ENCODE results near the gene OCA2. TPM values are rescaled to one million over a fixed set of nuclear protein-coding genes. Genes with fewer than 3 reads are reported as not detected.

The OCA2 gene
- total RNA-seq, 4 donors from 2014 or later: 7.0 to 53.1 (median 20.4) TPM

DNA sequence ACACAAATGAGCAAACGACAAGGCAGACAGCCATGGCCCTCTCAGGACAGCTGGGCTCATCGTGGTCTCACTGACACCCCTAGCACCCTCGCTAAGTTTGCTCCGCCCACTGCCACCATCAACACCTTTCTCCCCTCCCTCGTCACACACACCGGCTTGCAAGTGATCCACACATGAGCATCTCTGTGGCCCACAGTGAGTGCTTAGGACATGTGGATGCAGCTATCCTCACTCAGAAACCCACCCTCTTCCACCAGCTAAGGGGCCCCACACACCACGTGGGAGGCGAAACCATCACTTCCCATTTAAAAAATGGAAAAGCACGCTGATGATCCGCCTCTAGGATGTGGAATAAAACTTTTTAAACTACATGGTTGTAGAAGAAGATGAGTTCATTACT, 105.6 kb downstream of the OCA2 start:
- TF ChIP-seq POLR2A (IDR thresholded peaks at IDR 0.05) (no peak), POLR2AphosphoS5 (IDR thresholded peaks at IDR 0.05) (no peak), EP300 (IDR thresholded peaks at IDR 0.05) (no peak)
- TF ChIP-seq, protein P1, sequence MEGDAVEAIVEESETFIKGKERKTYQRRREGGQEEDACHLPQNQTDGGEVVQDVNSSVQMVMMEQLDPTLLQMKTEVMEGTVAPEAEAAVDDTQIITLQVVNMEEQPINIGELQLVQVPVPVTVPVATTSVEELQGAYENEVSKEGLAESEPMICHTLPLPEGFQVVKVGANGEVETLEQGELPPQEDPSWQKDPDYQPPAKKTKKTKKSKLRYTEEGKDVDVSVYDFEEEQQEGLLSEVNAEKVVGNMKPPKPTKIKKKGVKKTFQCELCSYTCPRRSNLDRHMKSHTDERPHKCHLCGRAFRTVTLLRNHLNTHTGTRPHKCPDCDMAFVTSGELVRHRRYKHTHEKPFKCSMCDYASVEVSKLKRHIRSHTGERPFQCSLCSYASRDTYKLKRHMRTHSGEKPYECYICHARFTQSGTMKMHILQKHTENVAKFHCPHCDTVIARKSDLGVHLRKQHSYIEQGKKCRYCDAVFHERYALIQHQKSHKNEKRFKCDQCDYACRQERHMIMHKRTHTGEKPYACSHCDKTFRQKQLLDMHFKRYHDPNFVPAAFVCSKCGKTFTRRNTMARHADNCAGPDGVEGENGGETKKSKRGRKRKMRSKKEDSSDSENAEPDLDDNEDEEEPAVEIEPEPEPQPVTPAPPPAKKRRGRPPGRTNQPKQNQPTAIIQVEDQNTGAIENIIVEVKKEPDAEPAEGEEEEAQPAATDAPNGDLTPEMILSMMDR (IDR thresholded peaks at IDR 0.05): no peak
- no peaks in the 10 kb centered on the region for H3K27me3 ChIP-seq
- no peaks in the 10 kb centered on the region for H3K36me3 ChIP-seq
- H3K4me1 ChIP-seq: no peaks in the 10 kb centered on the region
- no peaks in the 10 kb centered on the region for H3K9me3 ChIP-seq
- no peak for DNase-seq (ENCODE audit: low spot score in 2 of 2)
- no peak overlapping the region for H3K4me3 ChIP-seq
- H3K27ac ChIP-seq: no peak overlapping the region
- 89% methylated on average over 10 of the region's 10 CpGs for WGBS

DNA sequence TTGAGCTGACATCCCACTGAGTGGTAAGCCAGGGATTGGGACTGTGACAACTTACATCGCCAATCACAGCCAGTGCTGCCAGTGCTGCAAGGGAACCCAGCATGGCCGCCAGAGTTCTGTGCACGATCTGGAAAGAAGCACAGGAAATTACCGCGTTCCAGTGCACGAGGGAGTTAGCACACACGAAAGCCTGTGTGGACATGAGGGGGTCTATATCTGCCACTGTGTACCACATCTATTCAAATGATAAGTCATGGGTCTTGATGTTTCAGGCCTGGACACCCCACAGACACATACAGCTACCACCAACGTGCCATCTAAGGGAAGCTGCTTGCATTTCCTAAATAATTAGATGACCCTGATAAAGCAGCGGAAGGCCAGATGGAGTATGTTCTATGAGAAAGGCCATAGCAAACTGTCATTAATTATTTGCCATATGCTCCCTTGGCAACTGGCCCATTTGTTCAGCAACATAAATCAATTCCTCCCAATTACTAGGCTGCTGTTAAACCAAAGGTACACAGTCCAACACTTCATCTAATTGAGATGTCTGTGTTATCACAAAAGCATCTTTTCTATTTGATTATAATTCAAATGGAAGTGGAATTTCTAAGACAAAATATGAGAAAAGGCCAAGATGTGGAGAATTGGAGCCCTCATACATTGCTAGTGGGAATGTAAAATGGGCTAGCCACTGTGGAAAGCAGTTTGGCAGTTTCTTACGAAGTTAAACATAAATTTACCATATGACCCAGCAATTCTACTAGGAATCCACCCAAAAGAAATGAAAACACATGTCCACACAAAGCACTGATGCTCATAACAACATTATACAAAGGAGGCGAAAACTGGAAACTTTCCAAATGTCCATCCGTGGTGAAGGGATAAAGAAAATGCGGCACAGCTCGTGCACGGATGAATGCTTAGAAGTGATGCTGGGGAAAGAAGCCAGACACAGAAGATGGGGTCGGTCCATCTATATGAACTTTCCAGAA, 108.3 kb downstream of the OCA2 start:
- Histone ChIP-seq H3K27ac (no peak overlapping the region), H3K36me3 (no peaks in the 10 kb centered on the region), H3K9me3 (no peaks in the 10 kb centered on the region), H3K4me1 (no peaks in the 10 kb centered on the region), H3K27me3 (no peaks in the 10 kb centered on the region), H3K4me3 (no peak overlapping the region)
- DNase-seq (ENCODE audit: low spot score in 2 of 2): no peak
- WGBS: 59% methylated on average over 16 of the region's 16 CpGs
- TF ChIP-seq, protein P1 (IDR thresholded peaks at IDR 0.05): no peak
- TF ChIP-seq POLR2A (IDR thresholded peaks at IDR 0.05) (no peak), POLR2AphosphoS5 (IDR thresholded peaks at IDR 0.05) (no peak), EP300 (IDR thresholded peaks at IDR 0.05) (no peak)

DNA sequence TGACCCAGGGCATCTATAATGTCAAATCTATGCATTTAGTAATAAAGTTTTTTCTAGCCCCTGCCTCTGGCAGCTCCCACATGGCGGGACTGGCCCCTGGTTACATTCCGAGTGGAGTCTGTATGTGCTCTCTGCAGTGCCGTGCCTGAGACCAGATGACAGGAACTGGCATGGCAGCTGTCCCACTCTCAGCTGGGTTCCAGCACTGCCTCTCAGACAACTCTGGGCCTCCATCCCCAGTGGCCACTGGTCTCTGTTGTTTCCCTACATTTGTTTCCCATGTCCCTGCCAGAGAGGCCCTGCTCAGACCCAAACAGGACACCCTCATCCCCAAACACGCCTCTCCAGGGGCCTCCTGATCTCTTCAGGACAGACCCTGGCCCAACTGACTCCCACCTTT, 109.3 kb downstream of the OCA2 start:
- no peak for DNase-seq (ENCODE audit: low spot score in 2 of 2)
- no peaks in the 10 kb centered on the region for H3K9me3 ChIP-seq
- H3K36me3 ChIP-seq: no peaks in the 10 kb centered on the region
- H3K4me3 ChIP-seq: no peak overlapping the region
- no peak overlapping the region for H3K27ac ChIP-seq
- no peak for TF ChIP-seq POLR2AphosphoS5 (IDR thresholded peaks at IDR 0.05)
- no peak for TF ChIP-seq POLR2A (IDR thresholded peaks at IDR 0.05)
- no peak for TF ChIP-seq EP300 (IDR thresholded peaks at IDR 0.05)
- TF ChIP-seq, protein P1 (IDR thresholded peaks at IDR 0.05): no peak
- WGBS: 84% methylated on average over 4 of the region's 4 CpGs
- no peaks in the 10 kb centered on the region for H3K4me1 ChIP-seq
- H3K27me3 ChIP-seq: no peaks in the 10 kb centered on the region

DNA sequence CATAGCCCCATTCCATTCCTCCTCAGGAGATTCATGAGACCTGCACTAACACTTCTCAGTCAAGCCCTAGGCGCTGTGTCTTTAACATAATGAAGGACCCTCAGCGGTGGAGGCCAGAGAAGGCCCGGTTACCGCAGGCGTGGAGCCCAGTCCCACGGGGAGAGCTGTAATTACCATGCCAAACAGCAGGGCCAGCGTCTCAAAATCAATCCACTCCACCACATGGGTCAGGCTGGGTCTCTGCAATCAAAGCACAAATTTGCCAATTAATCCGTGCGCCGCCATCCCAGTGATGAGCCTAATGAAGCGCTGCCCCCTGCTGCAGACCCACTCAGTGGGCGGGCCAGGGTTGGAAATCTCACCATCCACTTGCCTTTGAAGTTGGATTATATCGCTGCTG, 109.7 kb downstream of the OCA2 start:
- Histone ChIP-seq H3K9me3 (no peaks in the 10 kb centered on the region), H3K4me3 (no peak overlapping the region), H3K27me3 (no peaks in the 10 kb centered on the region), H3K27ac (no peak overlapping the region), H3K36me3 (no peaks in the 10 kb centered on the region), H3K4me1 (no peaks in the 10 kb centered on the region)
- no peak for DNase-seq (ENCODE audit: low spot score in 2 of 2)
- WGBS: 84% methylated on average over 11 of the region's 13 CpGs
- no peak for TF ChIP-seq POLR2A (IDR thresholded peaks at IDR 0.05)
- TF ChIP-seq POLR2AphosphoS5 (IDR thresholded peaks at IDR 0.05): no peak
- TF ChIP-seq EP300 (IDR thresholded peaks at IDR 0.05): no peak
- TF ChIP-seq, protein P1 (IDR thresholded peaks at IDR 0.05): no peak

DNA sequence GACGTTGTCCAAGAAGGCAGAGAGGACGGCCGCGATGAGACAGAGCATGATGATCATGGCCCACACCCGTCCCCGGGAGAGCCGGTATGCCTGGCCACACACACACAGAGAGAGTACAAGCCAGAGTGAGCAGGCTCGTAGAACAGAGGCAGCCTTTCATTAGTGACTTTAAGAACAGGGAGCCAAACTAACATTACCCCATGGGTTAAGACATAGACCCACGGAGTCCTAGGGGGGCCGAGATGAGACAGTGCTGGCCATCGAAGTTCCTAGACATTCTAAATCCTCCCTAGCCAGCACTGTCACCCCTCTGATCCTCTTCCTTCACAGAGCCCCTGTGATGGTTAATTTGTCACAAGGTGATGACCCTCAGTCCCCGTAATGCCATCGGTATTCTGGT, 114.0 kb downstream of the OCA2 start:
- no peak overlapping the region for H3K27ac ChIP-seq
- no peaks in the 10 kb centered on the region for H3K4me1 ChIP-seq
- no peak for TF ChIP-seq EP300 (IDR thresholded peaks at IDR 0.05)
- no peak for TF ChIP-seq POLR2AphosphoS5 (IDR thresholded peaks at IDR 0.05)
- TF ChIP-seq, protein P1 (IDR thresholded peaks at IDR 0.05): no peak
- no peak for TF ChIP-seq POLR2A (IDR thresholded peaks at IDR 0.05)
- H3K36me3 ChIP-seq: no peaks in the 10 kb centered on the region
- 90% methylated on average over 13 of the region's 13 CpGs for WGBS
- no peaks in the 10 kb centered on the region for H3K9me3 ChIP-seq
- H3K27me3 ChIP-seq: no peaks in the 10 kb centered on the region
- H3K4me3 ChIP-seq: no peak overlapping the region
- no peak for DNase-seq (ENCODE audit: low spot score in 2 of 2)
